EH (cell line): ENCODE measurements around the gene PID1.

ENCODE experiments used
- DNase-seq: peaks from one replicate; pipeline ENCODE4 v3.0.0-alpha.2; 2015; ENCODE audit warnings: low read depth

The PID1 gene

GRCh38 chr2:229022071-229022470 lies 249.0 kb downstream of the PID1 start:
- DNase-seq = no peak

GRCh38 chr2:229009816-229010215 lies 261.3 kb downstream of the PID1 start:
- DNase-seq = no peak

GRCh38 chr2:229003256-229003655 lies 267.8 kb downstream of the PID1 start:
- DNase-seq = peak; percentile 26

- no peak for DNase-seq
Observed at GRCh38 chr2:229001196-229001595, 269.9 kb downstream of the PID1 start.

GRCh38 chr2:228999326-228999725 lies 271.8 kb downstream of the PID1 start:
- DNase-seq = no peak

GRCh38 chr2:228988786-228989185 lies 282.3 kb downstream of the PID1 start:
- no peak for DNase-seq

- peak; percentile 32 for DNase-seq
Observed at GRCh38 chr2:228987441-228988155, 283.5 kb downstream of the PID1 start.

- DNase-seq = peak; percentile 59
Observed at GRCh38 chr2:228986961-228987360, 284.1 kb downstream of the PID1 start.

GRCh38 chr2:228983700-228984099 lies 287.4 kb downstream of the PID1 start:
- DNase-seq = no peak

- DNase-seq = no peak
Observed at GRCh38 chr2:228974169-228974568, 296.9 kb downstream of the PID1 start.
